ENCODE measurements around the gene ARF4. TPM values are rescaled to one million over a fixed set of nuclear protein-coding genes. Genes with fewer than 3 reads are reported as not detected.

ARF4 gene
- polyA plus RNA-seq, 1 donor, result 240 TPM

- DNase-seq, result no peak
Measured at GRCh38 chr3:57583544-57583943, 13.6 kb downstream of the ARF4 start.

- DNase-seq, result no peak
Measured at GRCh38 chr3:57582474-57583168, 14.5 kb downstream of the ARF4 start.

- no peak for DNase-seq
Measured at GRCh38 chr3:57577801-57578200, 19.3 kb downstream of the ARF4 start.

- DNase-seq, result no peak
Measured at GRCh38 chr3:57575966-57576626, 21.0 kb downstream of the ARF4 start.

- no peak for DNase-seq
Measured at GRCh38 chr3:57572096-57572495, 25.0 kb downstream of the ARF4 start.

- DNase-seq, result no peak
Measured at GRCh38 chr3:57570878-57571277, 26.3 kb downstream of the ARF4 start.

GRCh38 chr3:57569859-57570450 is 27.2 kb downstream of the ARF4 start:
- DNase-seq, result no peak

GRCh38 chr3:57559526-57559925 is 37.6 kb downstream of the ARF4 start:
- DNase-seq, result no peak

GRCh38 chr3:57557085-57557537 is 40.0 kb downstream of the ARF4 start:
- no peak for DNase-seq

GRCh38 chr3:57556459-57557084 is 40.6 kb downstream of the ARF4 start:
- DNase-seq, result no peak

- DNase-seq, result peak; percentile 90
Measured at GRCh38 chr3:57555738-57556458, 41.2 kb downstream of the ARF4 start, which contains the start of gene PDE12. PDE12 (plus strand) TSS chr3:57556274; CDS start chr3:57556380, 106 bp downstream.

GRCh38 chr3:57555306-57555705 is 41.8 kb downstream of the ARF4 start:
- DNase-seq, result no peak

- no peak for DNase-seq
Measured at GRCh38 chr3:57546616-57547015, 50.5 kb downstream of the ARF4 start.

- no peak for DNase-seq
Measured at GRCh38 chr3:57545636-57546268, 51.4 kb downstream of the ARF4 start.

GRCh38 chr3:57544181-57545125 is 52.7 kb downstream of the ARF4 start, which contains the start of gene DNAH12:
DNAH12 (minus strand) TSS chr3:57544344; CDS start chr3:57542870, 1,474 bp downstream.
- peak; percentile 93 for DNase-seq

GRCh38 chr3:57538465-57538864 is 58.7 kb downstream of the ARF4 start:
- no peak for DNase-seq

- DNase-seq, result no peak
Measured at GRCh38 chr3:57530071-57530608, 67.0 kb downstream of the ARF4 start.
